Pancreas (tissue), 10 donors: Measurements from ENCODE around the gene CACNA2D3. TPM values are rescaled to one million over a fixed set of nuclear protein-coding genes. Genes with fewer than 3 reads are reported as not detected.

ENCODE experiments used
- ATAC-seq, 4 donors: fragments of 200-7000 bp; cut with Tn5 transposase; one replicate each; pipeline versions ENCODE4 v1.8.0 to v1.9.1; 2020; ENCODE audit warnings: mild to moderate bottlenecking in 4 of 4, moderate library complexity in 4 of 4
- DNase-seq, 6 donors: peaks; one replicate each; pipeline ENCODE4 v3.0.0-alpha.2; 2020
- FAIRE-seq: peaks from 2 replicates; lab custom pipeline; 2012; peaks lifted over from hg19 to GRCh38; lab: Jason Lieb, UNC
- H3K27ac ChIP-seq, 4 donors: fragments of 200-600 bp; sonication (generic); 1 replicate in 3 of 4; 2 replicates in 1 of 4; pipeline versions ENCODE4 v1.5.0 to v1.8.0; 2020
- H3K27me3 ChIP-seq, 4 donors: fragments of 200-600 bp; one replicate each; pipeline ENCODE4 v1.8.0; 2021
- H3K36me3 ChIP-seq, 3 donors: fragments of 200-600 bp; sonication (generic) in 1 of 3; one replicate each; pipeline versions ENCODE4 v1.5.0 to v1.8.0; 2020 to 2021
- H3K4me1 ChIP-seq, 3 donors: fragments of 200-600 bp; one replicate each; pipeline ENCODE4 v1.8.0; 2021
- H3K4me3 ChIP-seq, 4 donors: fragments of 200-600 bp; sonication (generic) in 2 of 4; one replicate each; pipeline versions ENCODE4 v1.5.0 to v1.8.0; 2020 to 2021
- H3K9me3 ChIP-seq, 4 donors: fragments of 200-600 bp; one replicate each; pipeline ENCODE4 v1.8.0; 2021
- WGBS, 2 donors: extraction: QIAGEN DNeasy Blood & Tissue Kit; methylation state at CpG; one replicate each; pipeline ENCODE4 v1.1.7; 2013; 5-methylcytosine and 5-hydroxymethylcytosine counted together
- intact Hi-C, 3 donors: fragments of 100-400 bp; cut with DNase I; formaldehyde crosslinking; loops; one replicate each; pipeline versions ENCODE4 v1.11.1 to v1.14.2; 2022
- polyA plus RNA-seq, 2 donors: library from polyadenylated mRNA; stranded (reverse); fragments of 200-250 nt; gene quantifications; one replicate each; pipeline ENCODE4 v1.2.3, GENCODE V29; 2013
- total RNA-seq, 6 donors: library from RNA; stranded (reverse); fragmentation: NEBNext Ultra II Directional in 4 of 6; extraction: Animal tissue kit (Norgen Biotek cat#: 25700) in 4 of 6; gene quantifications; one replicate each; pipeline versions ENCODE4 v1.2.1 to v1.2.4, GENCODE V29; 2021 to 2023
- TF ChIP-seq, protein P1 (sequence below), 4 donors: fragments of 200-600 bp; sonication (generic) in 3 of 4; IDR thresholded peaks; one replicate each; pipeline versions ENCODE4 v1.5.0 to v1.8.0; 2021; ENCODE audit warnings: antibody characterized with exemption in 4 of 4
- donor health status: healthy with polysubstance abuse.
- donor health status: DM: no; HTN: no; CAD: no; lungs with moderate emphysema.
- donor health status: DM: no; HTN: no; CAD: no.
- donor health status: control.
- donor health status: control.
- donor health status: Bipolar disorder and iron deficiency.
- donor health status: DM: yes; HTN: yes; CAD: no.
- donor health status: DM: no; HTN: no; CAD: no.
- donor health status: DM: no; HTN: no; CAD: no.
- donor health status: DM: yes; HTN: yes; CAD: no.

The CACNA2D3 gene
- total and polyA plus RNA-seq, 8 donors = 0.19 to 0.75 (median 0.37) TPM; not detected in 2

- Histone ChIP-seq H3K4me3 (no peak overlapping the region), H3K27ac (no peak overlapping the region), H3K4me1 (no peaks in the 10 kb centered on the region), H3K27me3 (no peaks in the 10 kb centered on the region), H3K36me3 (no peaks in the 10 kb centered on the region), H3K9me3 (no peaks in the 10 kb centered on the region)
- FAIRE-seq (no peak), DNase-seq (no peak), ATAC-seq (no peak)
- intact Hi-C loops = loop anchor here in 1 of 3 donors (5.0 kb wide), 1 partner anchor 46 kb away; no protein-coding TSS in a partner anchor
- TF ChIP-seq, protein P1, sequence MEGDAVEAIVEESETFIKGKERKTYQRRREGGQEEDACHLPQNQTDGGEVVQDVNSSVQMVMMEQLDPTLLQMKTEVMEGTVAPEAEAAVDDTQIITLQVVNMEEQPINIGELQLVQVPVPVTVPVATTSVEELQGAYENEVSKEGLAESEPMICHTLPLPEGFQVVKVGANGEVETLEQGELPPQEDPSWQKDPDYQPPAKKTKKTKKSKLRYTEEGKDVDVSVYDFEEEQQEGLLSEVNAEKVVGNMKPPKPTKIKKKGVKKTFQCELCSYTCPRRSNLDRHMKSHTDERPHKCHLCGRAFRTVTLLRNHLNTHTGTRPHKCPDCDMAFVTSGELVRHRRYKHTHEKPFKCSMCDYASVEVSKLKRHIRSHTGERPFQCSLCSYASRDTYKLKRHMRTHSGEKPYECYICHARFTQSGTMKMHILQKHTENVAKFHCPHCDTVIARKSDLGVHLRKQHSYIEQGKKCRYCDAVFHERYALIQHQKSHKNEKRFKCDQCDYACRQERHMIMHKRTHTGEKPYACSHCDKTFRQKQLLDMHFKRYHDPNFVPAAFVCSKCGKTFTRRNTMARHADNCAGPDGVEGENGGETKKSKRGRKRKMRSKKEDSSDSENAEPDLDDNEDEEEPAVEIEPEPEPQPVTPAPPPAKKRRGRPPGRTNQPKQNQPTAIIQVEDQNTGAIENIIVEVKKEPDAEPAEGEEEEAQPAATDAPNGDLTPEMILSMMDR (IDR thresholded peaks at IDR 0.05) = no peak
- 61 to 64% methylated on average over 4 of the region's 4 CpGs for WGBS, 2 donors
Measured at GRCh38 chr3:54846119-54846518, 723.8 kb downstream of the CACNA2D3 start.

GRCh38 chr3:54847361-54847760, 725.0 kb downstream of the CACNA2D3 start:
- Histone ChIP-seq H3K4me1 (no peaks in the 10 kb centered on the region), H3K27me3 (no peaks in the 10 kb centered on the region), H3K36me3 (no peaks in the 10 kb centered on the region), H3K9me3 (no peaks in the 10 kb centered on the region), H3K4me3 (no peak overlapping the region), H3K27ac (no peak overlapping the region)
- TF ChIP-seq, protein P1 (IDR thresholded peaks at IDR 0.05) = no peak
- DNase-seq (no peak), ATAC-seq (no peak), FAIRE-seq (no peak)
- WGBS, 2 donors = 78 to 79% methylated on average over 4 of the region's 4 CpGs
- intact Hi-C loops = loop anchor here in 1 of 3 donors (5.0 kb wide), 1 partner anchor 45 kb away; no protein-coding TSS in a partner anchor

DNA sequence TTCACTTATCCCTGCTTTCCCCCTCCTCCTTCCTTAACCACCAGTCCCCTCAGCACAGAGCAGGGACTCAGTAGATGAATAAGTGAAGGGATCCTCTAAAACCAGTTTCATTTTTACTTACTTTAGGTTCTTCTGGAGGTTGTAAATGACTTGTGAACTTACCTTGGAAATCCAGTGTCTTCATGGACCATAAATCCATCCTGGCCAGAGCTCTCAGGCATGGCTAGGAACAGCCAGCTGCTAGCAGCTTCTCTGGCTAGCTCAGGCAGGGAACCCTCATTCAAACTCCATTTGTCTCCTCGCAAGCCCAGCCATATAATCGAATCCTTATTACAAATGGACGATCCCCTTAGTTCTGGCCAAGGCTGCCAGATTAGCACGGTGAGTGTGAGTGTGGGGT, 727.0 kb downstream of the CACNA2D3 start:
- H3K36me3 ChIP-seq = no peaks in the 10 kb centered on the region
- TF ChIP-seq, protein P1 (IDR thresholded peaks at IDR 0.05) = no peak
- no peak overlapping the region for H3K27ac ChIP-seq
- WGBS, 2 donors = 68 to 71% methylated on average over 4 of the region's 4 CpGs
- no peaks in the 10 kb centered on the region for H3K9me3 ChIP-seq
- intact Hi-C loops = loop anchor here in 1 of 3 donors (5.0 kb wide), 1 partner anchor 43 kb away; no protein-coding TSS in a partner anchor
- H3K4me3 ChIP-seq = no peak overlapping the region
- H3K27me3 ChIP-seq = peaks cover 0 to 3% (median 0%) of the 10 kb centered on the region in 4 donors
- FAIRE-seq (no peak), ATAC-seq (no peak), DNase-seq (no peak)
- H3K4me1 ChIP-seq = no peaks in the 10 kb centered on the region

DNA sequence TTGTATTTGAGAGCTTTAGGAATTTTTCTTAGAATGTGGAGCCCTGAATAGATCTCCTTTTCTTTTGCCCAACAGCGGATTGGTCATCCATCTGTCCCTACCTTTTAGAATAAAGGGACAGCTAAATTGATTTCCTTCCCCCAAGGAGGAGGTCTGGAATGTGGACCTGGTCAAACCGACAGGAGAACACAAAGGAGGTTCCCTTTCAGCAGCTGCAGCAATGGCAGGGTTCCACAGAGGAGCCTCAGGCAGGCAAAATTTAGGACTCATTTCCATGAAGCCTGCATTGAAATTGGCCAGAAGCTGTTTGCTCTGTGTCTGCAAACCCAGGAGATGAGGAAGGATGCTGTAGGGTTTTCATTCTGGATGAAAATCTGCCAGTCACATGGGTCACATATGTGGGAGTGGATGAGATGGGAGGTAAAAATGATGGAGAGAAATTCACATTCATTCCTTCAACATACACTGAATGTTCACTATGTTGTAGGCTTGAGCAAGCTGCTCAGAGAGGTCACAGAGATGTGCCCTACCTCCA, 728.2 kb downstream of the CACNA2D3 start:
- Histone ChIP-seq H3K9me3 (no peaks in the 10 kb centered on the region), H3K27me3 (peaks cover 0 to 3% (median 0%) of the 10 kb centered on the region in 4 donors), H3K4me3 (no peak overlapping the region), H3K36me3 (no peaks in the 10 kb centered on the region), H3K4me1 (no peaks in the 10 kb centered on the region), H3K27ac (no peak overlapping the region)
- DNase-seq (no peak), ATAC-seq (no peak), FAIRE-seq (no peak)
- intact Hi-C loops = loop anchor here in 1 of 3 donors (10.0 kb wide), 1 partner anchor 1404 kb away; no protein-coding TSS in a partner anchor
- WGBS, 2 donors = 45 to 47% methylated on average over 2 of the region's 2 CpGs
- TF ChIP-seq, protein P1 (IDR thresholded peaks at IDR 0.05) = no peak
